ENCODE results near the gene PTTG1.

Gene PTTG1

DNA sequence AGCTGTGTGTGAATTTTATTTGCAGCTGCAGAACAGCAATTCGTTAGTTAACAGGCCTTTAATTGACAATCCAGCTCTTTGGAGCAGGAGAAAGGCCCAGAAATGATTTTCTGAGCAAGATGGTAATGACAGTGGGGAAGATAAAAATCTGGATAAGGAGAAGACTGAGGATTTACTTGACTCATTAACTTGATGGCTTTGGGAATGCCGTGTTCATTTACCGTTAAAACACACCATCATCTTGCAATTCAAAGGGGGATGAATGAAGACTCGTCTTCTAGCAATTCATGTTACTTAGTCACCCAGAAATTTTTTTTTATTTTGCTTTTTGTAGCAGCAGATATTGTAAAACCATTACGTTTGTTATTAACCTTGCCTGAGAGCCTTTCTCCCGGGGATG lies 52.0 kb downstream of the PTTG1 start:
- FAIRE-seq (peak; percentile 41), DNase-seq (ENCODE audit: insufficient read length, low spot score) (no peak)
- TF ChIP-seq POLR2AphosphoS5 (IDR thresholded peaks at IDR 0.05; ENCODE audit: low read depth, low read length) (peak; percentile 37; the same call in 1 of the 2 replicates), PAX5 (IDR thresholded peaks at IDR 0.05; ENCODE audit: insufficient read depth, low read length, severe bottlenecking) (no peak)

DNA sequence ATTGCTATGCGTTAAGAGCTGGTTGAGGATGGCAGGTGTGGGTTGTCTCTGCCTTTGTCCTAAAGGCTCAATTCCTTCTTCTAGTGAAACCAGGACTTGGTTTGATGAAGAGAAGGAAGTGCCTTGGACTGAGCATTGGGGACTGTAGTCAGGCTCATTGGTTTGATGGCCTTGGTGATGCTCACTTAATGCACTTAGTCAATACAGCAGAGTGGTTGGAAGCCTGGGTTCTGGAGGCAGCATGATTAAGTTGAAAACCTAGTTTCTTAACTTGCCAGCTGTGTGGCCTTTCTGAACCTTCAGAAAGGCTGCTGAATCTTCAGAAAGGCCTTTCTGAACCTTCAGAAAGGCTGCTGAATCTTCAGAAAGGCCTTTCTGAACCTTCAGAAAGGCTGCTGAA lies 52.4 kb downstream of the PTTG1 start:
- no peak for TF ChIP-seq POLR2AphosphoS5 (IDR thresholded peaks at IDR 0.05; ENCODE audit: low read depth, low read length)
- TF ChIP-seq TAF1 (IDR thresholded peaks at IDR 0.05; ENCODE audit: low read depth, low read length): no peak
- no peak for TF ChIP-seq SPI1 (IDR thresholded peaks at IDR 0.05; ENCODE audit: low read depth, low read length)
- no peak for TF ChIP-seq POLR2A (IDR thresholded peaks at IDR 0.05; ENCODE audit: low read depth, low read length)
- TF ChIP-seq POU2F2 (IDR thresholded peaks at IDR 0.05; ENCODE audit: low read depth, low read length): no peak
- no peak for TF ChIP-seq PAX5 (IDR thresholded peaks at IDR 0.05; ENCODE audit: insufficient read depth, low read length, severe bottlenecking)
- DNase-seq (ENCODE audit: insufficient read length, low spot score): no peak
- FAIRE-seq: no peak

DNA sequence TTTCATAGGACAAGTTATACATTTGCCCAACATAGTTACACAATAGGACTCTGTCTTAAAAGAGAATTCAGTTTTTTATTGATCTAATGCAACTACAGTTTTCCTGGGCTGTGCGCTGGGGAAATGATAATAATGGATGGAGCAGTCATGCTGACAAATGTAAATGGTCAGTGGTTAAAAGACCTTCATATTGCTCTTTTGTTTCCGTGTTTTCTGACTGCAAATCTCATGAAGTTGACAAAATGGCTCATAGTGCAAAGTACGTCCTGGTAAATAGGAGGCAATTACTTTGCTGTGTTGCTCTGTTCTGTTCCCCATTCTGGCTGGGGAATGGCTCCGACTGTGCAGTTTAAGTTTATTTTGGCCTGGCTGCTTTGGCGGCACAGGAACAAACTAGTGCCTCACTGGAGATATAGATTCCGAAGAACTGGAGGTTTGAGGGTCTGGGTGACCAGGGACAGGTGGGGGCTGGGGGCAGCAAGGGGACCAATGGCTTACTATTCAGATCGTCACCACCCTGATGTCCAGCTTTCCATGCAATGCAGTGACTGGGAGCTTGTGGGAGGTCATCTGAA lies 54.3 kb downstream of the PTTG1 start:
- TF ChIP-seq PAX5 (IDR thresholded peaks at IDR 0.05; ENCODE audit: insufficient read depth, low read length, severe bottlenecking) (no peak), POLR2AphosphoS5 (IDR thresholded peaks at IDR 0.05; ENCODE audit: low read depth, low read length) (peak; percentile 43; the same call in 1 of the 2 replicates)
- FAIRE-seq (no peak), DNase-seq (ENCODE audit: insufficient read length, low spot score) (no peak)

DNA sequence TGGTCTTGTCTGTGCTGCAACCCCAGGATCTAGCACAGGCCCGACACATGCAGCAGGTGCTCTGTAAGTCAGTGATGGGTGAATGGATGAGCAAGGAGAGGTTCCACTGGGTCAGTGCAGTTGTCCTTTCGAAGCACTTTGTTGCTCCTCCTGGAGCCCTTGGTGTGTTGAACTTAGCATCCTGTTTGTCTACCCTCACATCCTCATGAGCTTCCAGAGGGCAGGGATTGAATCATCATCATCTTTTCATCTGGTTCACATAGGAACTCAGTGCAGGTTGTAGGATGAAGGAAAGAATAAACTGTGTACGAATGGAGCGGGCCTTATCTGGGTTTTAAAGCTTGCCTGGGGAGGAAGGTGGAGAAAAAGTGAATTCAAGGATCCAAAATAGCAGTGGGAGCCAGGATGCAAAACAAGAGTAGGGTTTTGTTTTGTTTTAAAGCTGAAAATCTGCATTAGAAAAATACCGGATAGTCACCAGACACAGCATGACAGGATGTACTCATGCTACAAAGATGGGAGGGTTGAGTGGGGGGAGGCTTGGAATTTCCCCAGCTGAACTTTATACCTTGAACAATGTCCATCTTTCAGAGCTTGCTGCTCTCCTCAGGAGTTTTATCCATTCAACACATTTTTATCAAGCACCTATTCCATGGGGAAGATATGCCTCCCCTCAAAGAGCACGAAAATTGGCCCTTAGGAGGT lies 55.8 kb downstream of the PTTG1 start:
- DNase-seq (ENCODE audit: insufficient read length, low spot score): no peak

DNA sequence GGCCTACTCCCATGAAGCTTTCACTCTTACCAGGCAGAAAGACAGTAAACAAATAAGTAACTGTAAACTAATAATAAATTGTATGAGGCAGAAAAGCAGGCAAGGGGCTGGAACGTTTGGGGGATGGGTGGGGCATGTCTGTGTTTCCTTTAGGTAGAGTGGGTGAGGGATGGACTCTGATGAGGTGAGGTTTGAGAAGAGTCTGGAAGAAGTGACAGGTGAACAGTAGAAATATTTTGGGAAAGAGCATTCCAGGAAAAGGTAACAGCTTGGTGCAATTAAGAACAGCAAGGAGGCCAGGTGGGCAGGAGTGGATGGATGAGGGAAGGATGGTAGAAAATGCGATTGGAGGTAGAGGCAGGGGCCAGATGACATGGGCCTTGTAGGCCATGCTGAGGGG lies 56.5 kb downstream of the PTTG1 start:
- FAIRE-seq: no peak
- DNase-seq (ENCODE audit: insufficient read length, low spot score): no peak
- no peak for TF ChIP-seq POLR2A (IDR thresholded peaks at IDR 0.05; ENCODE audit: low read depth, low read length)
- no peak for TF ChIP-seq TAF1 (IDR thresholded peaks at IDR 0.05; ENCODE audit: low read depth, low read length)
- TF ChIP-seq POLR2AphosphoS5 (IDR thresholded peaks at IDR 0.05; ENCODE audit: low read depth, low read length): no peak
- TF ChIP-seq SPI1 (IDR thresholded peaks at IDR 0.05; ENCODE audit: low read depth, low read length): no peak
- TF ChIP-seq PAX5 (IDR thresholded peaks at IDR 0.05; ENCODE audit: insufficient read depth, low read length, severe bottlenecking): no peak
- no peak for TF ChIP-seq POU2F2 (IDR thresholded peaks at IDR 0.05; ENCODE audit: low read depth, low read length)

More for the DNA sequence above, 55.8 kb downstream of the PTTG1 start:
- TF ChIP-seq POLR2AphosphoS5 (IDR thresholded peaks at IDR 0.05; ENCODE audit: low read depth, low read length) (no peak), POLR2A (IDR thresholded peaks at IDR 0.05; ENCODE audit: low read depth, low read length) (no peak), POU2F2 (IDR thresholded peaks at IDR 0.05; ENCODE audit: low read depth, low read length) (no peak), TAF1 (IDR thresholded peaks at IDR 0.05; ENCODE audit: low read depth, low read length) (no peak), SPI1 (IDR thresholded peaks at IDR 0.05; ENCODE audit: low read depth, low read length) (no peak), PAX5 (IDR thresholded peaks at IDR 0.05; ENCODE audit: insufficient read depth, low read length, severe bottlenecking) (no peak)
- no peak for FAIRE-seq

Measured in GM12891 (cell line).